NCI-H345 treated with DMSO at 0.1 percent for 48 hours (cell line): ENCODE data around the gene LRCOL1.

ENCODE experiments used
- DNase-seq: peaks from one replicate; lab custom pipeline; 2025; ENCODE audit not compliant: unreplicated experiment; lab: John Stamatoyannopoulos, UW

Gene LRCOL1

GRCh38 chr12:132568826-132569480 is 41.4 kb downstream of the LRCOL1 start:
- no peak for DNase-seq

GRCh38 chr12:132568301-132568700 is 42.1 kb downstream of the LRCOL1 start:
- DNase-seq, result no peak

GRCh38 chr12:132566516-132567131 is 43.8 kb downstream of the LRCOL1 start:
- no peak for DNase-seq

- DNase-seq, result no peak
These were observed 45.0 kb downstream of the LRCOL1 start for GRCh38 chr12:132565365-132565764.

- DNase-seq, result no peak
These were observed 46.5 kb downstream of the LRCOL1 start for GRCh38 chr12:132563911-132564310.

- DNase-seq, result no peak
These were observed 47.8 kb downstream of the LRCOL1 start for GRCh38 chr12:132562489-132563021.

- no peak for DNase-seq
These were observed 48.8 kb downstream of the LRCOL1 start for GRCh38 chr12:132561427-132562156.

- DNase-seq, result peak; percentile 91
These were observed 49.6 kb downstream of the LRCOL1 start for GRCh38 chr12:132560614-132561426.

GRCh38 chr12:132560364-132560613 is 50.1 kb downstream of the LRCOL1 start:
- DNase-seq, result no peak

GRCh38 chr12:132559652-132560363 is 50.6 kb downstream of the LRCOL1 start:
- DNase-seq, result peak; percentile 31

- no peak for DNase-seq
These were observed 51.3 kb downstream of the LRCOL1 start for GRCh38 chr12:132558861-132559623.

GRCh38 chr12:132558042-132558856 is 52.1 kb downstream of the LRCOL1 start:
- DNase-seq, result no peak

GRCh38 chr12:132557291-132558015 is 52.9 kb downstream of the LRCOL1 start:
- no peak for DNase-seq

- no peak for DNase-seq
These were observed 53.6 kb downstream of the LRCOL1 start for GRCh38 chr12:132556801-132557200.

- DNase-seq, result no peak
These were observed 54.2 kb downstream of the LRCOL1 start for GRCh38 chr12:132556216-132556615.

- DNase-seq, result no peak
These were observed 54.7 kb downstream of the LRCOL1 start for GRCh38 chr12:132555686-132556085.

- DNase-seq, result no peak
These were observed 55.3 kb downstream of the LRCOL1 start for GRCh38 chr12:132554845-132555630.
